OCI-LY7 (cell line): ENCODE data around the gene GPR132. TPM values are rescaled to one million over a fixed set of nuclear protein-coding genes. Genes with fewer than 3 reads are reported as not detected.

ENCODE experiments used
- BruUV-seq: library from RNA; stranded (reverse); fragments of 400-500 nt; replicated peaks from 2 replicates; lab custom pipeline; 2021; lab: Mats Ljungman, UMichigan
- CTCF ChIA-PET: fragments of 300-600 bp; sonication (Branson Sonifier 250); formaldehyde crosslinking; loops from one replicate; lab custom pipeline; 2022; ENCODE audit warnings: antibody characterized with exemption; ENCODE audit not compliant: unreplicated experiment; lab: Charles Lee
- POLR2A ChIA-PET: fragments of 300-600 bp; sonication (Branson Sonifier 250); formaldehyde crosslinking; loops from one replicate; lab custom pipeline; 2022; ENCODE audit warnings: antibody characterized with exemption; lab: Charles Lee
- DNase-seq: peaks from one replicate; pipeline ENCODE4 v3.0.0-alpha.2; 2015; ENCODE audit warnings: low spot score
- H2AFZ ChIP-seq: fragments of 200-600 bp; sonication (generic), shearing (Covaris generic); 2 replicates; pipeline ENCODE4 v1.6.1; 2014; ENCODE audit warnings: mild to moderate bottlenecking, antibody characterized with exemption, low read length, moderate library complexity
- H3K27ac ChIP-seq: fragments of 200-600 bp; sonication (generic); 2 replicates; pipeline ENCODE4 v1.5.1; 2014; ENCODE audit warnings: mixed run types, low read depth, mild to moderate bottlenecking, moderate library complexity, low read length, inconsistent platforms; ENCODE audit not compliant: poor library complexity, severe bottlenecking
- H3K36me3 ChIP-seq: fragments of 200-600 bp; sonication (generic); 2 replicates; pipeline ENCODE4 v1.6.1; 2014; ENCODE audit warnings: mild to moderate bottlenecking, antibody characterized with exemption, low read length, moderate library complexity, mixed read lengths; ENCODE audit not compliant: insufficient read depth
- H3K4me1 ChIP-seq: fragments of 200-600 bp; sonication (generic); 2 replicates; pipeline ENCODE4 v1.5.1; 2014; ENCODE audit warnings: mild to moderate bottlenecking, low read length; ENCODE audit not compliant: insufficient read depth, poor library complexity, severe bottlenecking
- H3K4me2 ChIP-seq: fragments of 200-600 bp; sonication (generic); 2 replicates; pipeline ENCODE4 v1.6.1; 2014; ENCODE audit warnings: mild to moderate bottlenecking, low read length
- H3K4me3 ChIP-seq: fragments of 200-600 bp; sonication (generic); 2 replicates; pipeline ENCODE4 v1.5.1; 2014; ENCODE audit warnings: mild to moderate bottlenecking, low read depth, low read length; ENCODE audit not compliant: poor library complexity, severe bottlenecking
- H3K79me2 ChIP-seq: fragments of 200-600 bp; sonication (generic); 2 replicates; pipeline ENCODE4 v1.6.1; 2016; ENCODE audit warnings: low read depth, mild to moderate bottlenecking, low read length, moderate library complexity, mixed read lengths; ENCODE audit not compliant: insufficient read depth
- H3K9me2 ChIP-seq: fragments of 200-600 bp; sonication (generic); 2 replicates; pipeline ENCODE4 v1.6.1; 2016; ENCODE audit warnings: mild to moderate bottlenecking, low read length, mixed read lengths; ENCODE audit not compliant: insufficient read depth
- H3K9me3 ChIP-seq: fragments of 200-600 bp; sonication (generic); 2 replicates; pipeline ENCODE4 v1.6.1; 2014; ENCODE audit warnings: mild to moderate bottlenecking, mixed run types, low read length, mixed read lengths
- H4K20me1 ChIP-seq: fragments of 200-600 bp; sonication (generic); 2 replicates; pipeline ENCODE4 v1.6.1; 2014; ENCODE audit warnings: mild to moderate bottlenecking, antibody characterized with exemption, low read length, moderate library complexity, mixed read lengths; ENCODE audit not compliant: insufficient read depth
- CTCF ChIP-seq: fragments of 200-600 bp; sonication (generic); conservative IDR thresholded peaks from 2 replicates; pipeline ENCODE4 v1.5.1; 2014; ENCODE audit warnings: mild to moderate bottlenecking, antibody characterized with exemption, low read length, moderate library complexity, mixed read lengths
- EZH2phosphoT487 ChIP-seq: fragments of 200-600 bp; sonication (generic); IDR thresholded peaks from 2 replicates; pipeline ENCODE4 v1.6.1; 2018; ENCODE audit warnings: low read depth, borderline replicate concordance, mild to moderate bottlenecking, mixed run types, antibody characterized with exemption, low read length, moderate library complexity, mixed read lengths
- intact Hi-C: fragments of 100-400 bp; cut with micrococcal nuclease; formaldehyde crosslinking; loops from one replicate; pipeline ENCODE4 v1.10.0; 2022; ENCODE audit not compliant: unreplicated experiment
- small RNA-seq: library from RNA; depleted of rRNA; stranded (forward); fragments of <200 nt; gene quantifications from one replicate; pipeline ENCODE3, GENCODE V24; 2014
- total RNA-seq, 2 experiments: library from RNA; depleted of rRNA in 1 of 2; stranded (reverse); fragments of >200 nt in 1 of 2; shearing (Covaris generic) in 1 of 2; gene quantifications; 2 replicates each; pipeline ENCODE4 v1.2.3, GENCODE V29; 2014 to 2022

The GPR132 gene
- total RNA-seq, 2 experiments from 2014 or later = 1.0 to 3.0 TPM

DNA sequence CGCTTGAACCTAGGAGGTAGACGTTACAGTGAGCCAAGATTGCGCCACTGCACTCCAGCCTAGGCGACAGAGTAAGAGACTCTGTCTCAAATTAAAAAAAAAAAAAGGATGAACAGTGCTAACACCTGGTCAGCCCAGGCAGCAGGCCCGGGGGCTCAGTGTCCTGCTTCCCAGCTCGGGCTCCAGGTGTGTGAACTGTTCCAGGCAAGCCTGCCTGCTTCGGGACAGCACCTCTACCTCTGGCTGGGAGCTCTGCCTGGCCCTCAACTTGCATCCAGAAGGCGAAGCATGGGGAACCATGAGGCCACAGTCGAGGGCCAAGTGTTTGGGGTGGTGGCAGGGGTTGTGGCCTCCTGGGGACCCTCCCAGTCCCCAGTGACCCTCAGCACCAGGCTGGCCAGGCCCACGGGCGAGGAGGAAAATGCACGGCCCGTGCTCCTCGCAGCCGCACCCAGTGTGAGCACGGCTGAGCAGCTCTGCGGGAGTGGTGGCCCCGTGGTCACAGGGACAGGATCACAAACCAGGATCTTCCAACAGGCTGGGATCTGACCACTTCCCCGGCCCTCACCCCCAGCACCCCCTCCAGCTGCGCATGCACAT, 59.8 kb downstream of the GPR132 start:
- Histone ChIP-seq H3K9me3 (no peaks in the 10 kb centered on the region), H3K79me2 (peaks cover 20% of the 10 kb centered on the region), H4K20me1 (peaks cover 11% of the 10 kb centered on the region; the same call in 1 of the 2 replicates), H3K9me2 (no peaks in the 10 kb centered on the region), H3K4me3 (no peak overlapping the region), H3K4me1 (no peaks in the 10 kb centered on the region), H2AFZ (no peak overlapping the region), H3K27ac (no peak overlapping the region), H3K4me2 (no peak overlapping the region), H3K36me3 (peaks cover 54% of the 10 kb centered on the region)
- intact Hi-C loops = no loop called here
- CTCF ChIA-PET = no interaction called here
- no peak for DNase-seq
- BruUV-seq = no TSS peak
- POLR2A ChIA-PET = no interaction called here
- no peak for TF ChIP-seq CTCF
- no peak for TF ChIP-seq EZH2phosphoT487

Small RNA genes within 50 kb of the gene (small RNA-seq; reads per million reads assigned to genes)
- gene AL512356.2 = not detected

Other genes with a start within 250 kb of the GPR132 start
- 0.16 TPM in 1 of 2 replicates, not detected in the other for gene CEP170B, start 200.2 kb downstream of the GPR132 start, total RNA-seq (2014; rRNA removed; shearing (Covaris generic))
- gene CEP170B, start 200.2 kb downstream of the GPR132 start, total RNA-seq (2022) = 0.09 and 0.10 TPM in 2 replicates
- gene PLD4, start 140.6 kb downstream of the GPR132 start, total RNA-seq (2014; rRNA removed; shearing (Covaris generic)) = 0.66 TPM in 1 of 2 replicates, not detected in the other
- gene PLD4, start 140.6 kb downstream of the GPR132 start, total RNA-seq (2022) = 3.7 and 5.1 TPM in 2 replicates
- 0.21 TPM in 1 of 2 replicates, not detected in the other for gene AHNAK2, start 87.1 kb downstream of the GPR132 start, total RNA-seq (2014; rRNA removed; shearing (Covaris generic))
- gene AHNAK2, start 87.1 kb downstream of the GPR132 start, total RNA-seq (2022) = 0.09 and 0.61 TPM in 2 replicates
- 0.08 and 0.82 TPM in 2 replicates for gene CLBA1, start 79.6 kb downstream of the GPR132 start, total RNA-seq (2014; rRNA removed; shearing (Covaris generic))
- 1.2 TPM in 1 of 2 replicates, not detected in the other for gene CLBA1, start 79.6 kb downstream of the GPR132 start, total RNA-seq (2022)
- gene CDCA4, start 44.3 kb downstream of the GPR132 start, total RNA-seq (2014; rRNA removed; shearing (Covaris generic)) = 109 and 110 TPM in 2 replicates
- gene CDCA4, start 44.3 kb downstream of the GPR132 start, total RNA-seq (2022) = 74.0 and 79.5 TPM in 2 replicates
- 4.0 and 5.0 TPM in 2 replicates for gene JAG2, start 103.3 kb upstream of the GPR132 start, total RNA-seq (2014; rRNA removed; shearing (Covaris generic))
- 6.0 and 6.5 TPM in 2 replicates for gene JAG2, start 103.3 kb upstream of the GPR132 start, total RNA-seq (2022)
- gene NUDT14, start 115.9 kb upstream of the GPR132 start, total RNA-seq (2014; rRNA removed; shearing (Covaris generic)) = 19.5 and 32.1 TPM in 2 replicates
- 37.0 and 37.5 TPM in 2 replicates for gene NUDT14, start 115.9 kb upstream of the GPR132 start, total RNA-seq (2022)
- 27.9 and 30.0 TPM in 2 replicates for gene BTBD6, start 183.1 kb upstream of the GPR132 start, total RNA-seq (2014; rRNA removed; shearing (Covaris generic))
- 5.7 and 6.9 TPM in 2 replicates for gene BTBD6, start 183.1 kb upstream of the GPR132 start, total RNA-seq (2022)
- gene BRF1, start 235.6 kb upstream of the GPR132 start, total RNA-seq (2014; rRNA removed; shearing (Covaris generic)) = 23.7 and 25.5 TPM in 2 replicates
- 26.4 and 27.0 TPM in 2 replicates for gene BRF1, start 235.6 kb upstream of the GPR132 start, total RNA-seq (2022)
- 35.3 and 46.9 TPM in 2 replicates for gene PACS2, start 249.3 kb upstream of the GPR132 start, total RNA-seq (2014; rRNA removed; shearing (Covaris generic))
- gene PACS2, start 249.3 kb upstream of the GPR132 start, total RNA-seq (2022) = 45.4 and 47.3 TPM in 2 replicates